Activated T-cell treated with anti-CD3 and anti-CD28 coated beads, Interleukin-2, amount 50 U/mL, for 72 hours (primary cell): Measurements from ENCODE around the gene GSTO1. TPM values are rescaled to one million over a fixed set of nuclear protein-coding genes. Genes with fewer than 3 reads are reported as not detected.
A peak's percentile ranks its signal among the peaks of the same experiment; 100 is the strongest.
"Not testable (repeated sequence)": the region's sequence is repeated elsewhere in the genome, so short reads cannot be mapped to it uniquely, and the experiment has no call there.

Experiments used
- ATAC-seq, 2 donors: fragments of 150-1000 bp; cut with Tn5 transposase; replicated peaks in 1 of 2; 2 replicates each; pipeline ENCODE4 v1.10.0; 2021; ENCODE audit warnings: moderate library complexity in 2 of 2, mild to moderate bottlenecking in 1 of 2
- DNase-seq, 2 donors: peaks; one replicate each; pipeline ENCODE4 v3.0.0; 2021 to 2022; ENCODE audit warnings: mixed read lengths in 1 of 2
- H3K27ac Mint-ChIP-seq: one replicate; pipeline ENCODE4 v1.8.0; 2022; ENCODE audit warnings: mild to moderate bottlenecking, moderate library complexity, mixed read lengths
- H3K27me3 Mint-ChIP-seq: one replicate; pipeline ENCODE4 v1.8.0; 2022; ENCODE audit warnings: low read depth, mixed read lengths
- H3K36me3 Mint-ChIP-seq, 2 donors: one replicate each; pipeline ENCODE4 v1.8.0; 2022; ENCODE audit warnings: mixed read lengths in 2 of 2, mild to moderate bottlenecking in 1 of 2; ENCODE audit not compliant: insufficient read depth in 2 of 2
- H3K4me1 Mint-ChIP-seq: one replicate; pipeline ENCODE4 v1.8.0; 2022; ENCODE audit warnings: low read depth, mixed read lengths
- H3K4me3 Mint-ChIP-seq, 2 donors: one replicate each; pipeline ENCODE4 v1.8.0; 2022; ENCODE audit warnings: mild to moderate bottlenecking in 2 of 2, mixed read lengths in 2 of 2, moderate library complexity in 2 of 2
- H3K9me3 Mint-ChIP-seq, 2 donors: one replicate each; pipeline ENCODE4 v1.8.0; 2022; ENCODE audit warnings: mixed read lengths in 2 of 2
- total RNA-seq, 2 donors: library from RNA; stranded (reverse); gene quantifications; one replicate each; pipeline ENCODE4 v1.2.3, GENCODE V29; 2022

Gene GSTO1
- total RNA-seq, 2 donors from 2014 or later: 113 to 117 TPM

GRCh38 chr10:104235801-104236200 lies 18.9 kb upstream of the GSTO1 start:
- Mint-ChIP-seq H3K9me3 (peaks cover 2 to 8% of the 10 kb centered on the region in 2 donors), H3K27me3 (peaks cover 34% of the 10 kb centered on the region), H3K27ac (no peak overlapping the region), H3K4me3 (no peak overlapping the region), H3K36me3 (peaks cover 5 to 7% of the 10 kb centered on the region in 2 donors), H3K4me1 (peaks cover 18% of the 10 kb centered on the region)
- ATAC-seq (no peak), DNase-seq (no peak)

- DNase-seq (no peak), ATAC-seq (no peak)
- H3K4me3 Mint-ChIP-seq: no peak overlapping the region
- peaks cover 2 to 3% of the 10 kb centered on the region in 2 donors for H3K36me3 Mint-ChIP-seq
- peaks cover 29% of the 10 kb centered on the region for H3K27me3 Mint-ChIP-seq
- no peak overlapping the region for H3K27ac Mint-ChIP-seq
- H3K4me1 Mint-ChIP-seq: no peaks in the 10 kb centered on the region
- peaks cover 2 to 7% of the 10 kb centered on the region in 2 donors for H3K9me3 Mint-ChIP-seq
Observed at GRCh38 chr10:104240078-104240477, 14.6 kb upstream of the GSTO1 start.

DNA sequence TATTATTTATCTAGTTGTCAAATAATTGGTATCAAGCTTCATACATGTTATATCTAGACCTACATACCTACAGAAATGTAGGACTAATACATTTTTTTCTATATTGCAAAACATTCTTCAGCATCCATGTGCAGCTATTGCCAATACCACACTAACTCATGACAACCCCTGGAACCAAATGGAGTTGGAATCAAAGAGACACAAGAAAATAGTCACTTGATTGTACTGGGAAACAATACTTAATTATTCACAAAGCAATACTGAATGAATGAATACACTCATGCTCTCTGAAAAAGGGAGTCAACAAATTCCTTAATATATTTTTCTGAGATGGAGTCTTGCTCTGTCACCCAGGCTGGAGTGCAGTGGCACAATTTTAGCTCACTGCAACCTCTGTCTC lies 12.1 kb upstream of the GSTO1 start:
- H3K4me1 Mint-ChIP-seq: peaks cover 13% of the 10 kb centered on the region
- no peak overlapping the region for H3K27ac Mint-ChIP-seq
- DNase-seq (no peak), ATAC-seq (no peak)
- no peak overlapping the region for H3K4me3 Mint-ChIP-seq
- H3K27me3 Mint-ChIP-seq: peaks cover 22% of the 10 kb centered on the region
- no peaks in the 10 kb centered on the region for H3K9me3 Mint-ChIP-seq
- H3K36me3 Mint-ChIP-seq: no peaks in the 10 kb centered on the region

DNA sequence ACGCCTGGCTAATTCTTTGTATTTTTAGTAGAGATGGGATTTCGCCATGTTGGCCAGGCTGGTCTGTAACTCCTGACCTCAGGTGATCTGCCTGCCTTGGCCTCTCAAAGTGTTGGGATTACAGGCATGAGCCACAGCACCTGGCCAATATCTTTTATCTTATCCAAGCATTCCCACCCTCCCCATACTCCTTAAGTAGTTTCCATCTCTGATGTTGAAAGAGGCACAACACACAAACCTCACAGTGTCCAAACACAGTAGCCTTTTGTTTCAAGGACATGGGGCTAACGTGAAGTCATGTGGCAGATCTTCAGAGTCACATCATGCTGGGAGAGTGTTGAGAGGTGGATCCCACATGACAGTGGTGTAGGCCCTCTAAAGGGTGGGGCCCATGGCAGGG lies 11.7 kb upstream of the GSTO1 start:
- not testable (repeated sequence) for H3K36me3 Mint-ChIP-seq, ATAC-seq, H3K9me3 Mint-ChIP-seq, H3K27ac Mint-ChIP-seq, H3K4me3 Mint-ChIP-seq, DNase-seq
- Mint-ChIP-seq H3K27me3 (peaks cover 18% of the 10 kb centered on the region), H3K4me1 (peaks cover 17% of the 10 kb centered on the region)

GRCh38 chr10:104243512-104243911 lies 11.2 kb upstream of the GSTO1 start:
- Mint-ChIP-seq H3K27me3 (peaks cover 16% of the 10 kb centered on the region), H3K9me3 (no peaks in the 10 kb centered on the region), H3K27ac (no peak overlapping the region), H3K4me1 (peaks cover 17% of the 10 kb centered on the region), H3K36me3 (no peaks in the 10 kb centered on the region), H3K4me3 (no peak overlapping the region)
- ATAC-seq (no peak), DNase-seq (no peak)

DNA sequence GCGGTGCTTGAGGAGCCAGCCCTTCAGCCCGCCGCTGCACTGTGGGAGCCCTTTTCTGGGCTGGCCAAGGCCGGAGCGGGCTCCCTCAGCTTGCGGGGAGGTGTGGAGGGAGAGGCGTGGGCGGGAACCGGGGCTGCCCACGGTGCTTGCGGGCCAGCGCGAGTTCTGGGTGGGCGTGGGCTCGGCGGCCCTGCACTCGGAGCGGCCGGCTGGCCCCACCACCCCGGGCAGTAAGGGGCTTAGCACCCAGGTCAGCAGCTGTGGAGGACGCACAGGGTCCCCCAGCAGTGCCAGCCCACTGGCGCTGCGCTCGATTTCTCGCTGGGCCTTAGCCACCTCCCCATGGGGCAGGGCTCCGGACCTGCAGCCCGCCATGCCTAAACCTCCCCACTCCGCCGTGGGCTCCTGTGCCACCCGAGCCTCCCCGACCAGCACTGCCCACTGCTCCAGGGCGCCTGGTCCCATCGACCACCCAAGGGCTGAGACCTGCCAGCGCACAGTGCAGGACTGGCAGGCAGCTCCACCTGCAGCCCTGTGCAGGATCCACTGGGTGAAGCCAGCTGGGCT lies 9.5 kb upstream of the GSTO1 start:
- Mint-ChIP-seq H3K4me3 (no peak overlapping the region), H3K4me1 (peaks cover 17% of the 10 kb centered on the region), H3K27ac (no peak overlapping the region), H3K36me3 (no peaks in the 10 kb centered on the region), H3K9me3 (peaks cover 1 to 3% of the 10 kb centered on the region in 2 donors), H3K27me3 (peaks cover 25% of the 10 kb centered on the region)
- ATAC-seq (no peak), DNase-seq (no peak)

- Mint-ChIP-seq H3K4me3 (peak overlapping the region; percentile 12 to 35), H3K4me1 (peaks cover 17% of the 10 kb centered on the region), H3K9me3 (peaks cover 1 to 3% of the 10 kb centered on the region in 2 donors), H3K27ac (peak overlapping the region; percentile 15), H3K36me3 (no peaks in the 10 kb centered on the region), H3K27me3 (peaks cover 31% of the 10 kb centered on the region)
- DNase-seq: peak; percentile 18 to 31
- ATAC-seq: peak; percentile 91 to 93
Observed at GRCh38 chr10:104246976-104247375, 7.7 kb upstream of the GSTO1 start.

DNA sequence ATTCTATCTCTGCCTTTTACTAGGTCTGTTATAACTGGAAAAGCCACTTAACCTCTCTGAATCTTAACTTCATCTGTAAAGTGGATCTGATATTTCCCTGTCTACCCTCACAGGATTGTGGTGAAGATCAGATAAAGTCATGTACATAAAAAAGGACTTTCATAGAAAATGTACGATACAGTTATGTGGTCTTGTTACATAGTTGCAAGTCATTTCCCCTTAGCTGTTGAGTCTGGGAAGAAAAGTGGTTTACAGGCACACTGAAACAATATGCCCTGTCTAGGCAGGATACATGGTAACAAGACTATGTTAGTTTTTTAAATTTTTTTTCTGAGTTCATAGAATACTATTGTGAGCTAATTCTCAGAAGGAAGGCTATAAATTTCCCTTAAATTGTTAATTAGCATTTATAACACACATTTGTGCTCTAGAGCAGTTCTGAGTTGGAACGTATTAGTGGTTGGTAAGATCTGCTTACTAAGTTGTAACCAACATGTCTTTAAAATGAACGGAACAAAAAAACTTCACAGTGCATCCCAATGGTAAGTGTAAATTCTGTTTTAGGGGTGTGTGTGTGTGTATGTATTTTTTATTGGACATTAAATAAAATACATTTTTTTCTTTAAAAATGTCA lies 7.1 kb upstream of the GSTO1 start:
- Mint-ChIP-seq H3K27me3 (peaks cover 31% of the 10 kb centered on the region), H3K36me3 (no peaks in the 10 kb centered on the region), H3K4me3 (peak overlapping the region; percentile 12 to 35), H3K9me3 (peaks cover 1 to 3% of the 10 kb centered on the region in 2 donors), H3K4me1 (peaks cover 20% of the 10 kb centered on the region), H3K27ac (peak overlapping the region; percentile 15)
- peak; percentile 49 to 54 for ATAC-seq
- DNase-seq: no peak

DNA sequence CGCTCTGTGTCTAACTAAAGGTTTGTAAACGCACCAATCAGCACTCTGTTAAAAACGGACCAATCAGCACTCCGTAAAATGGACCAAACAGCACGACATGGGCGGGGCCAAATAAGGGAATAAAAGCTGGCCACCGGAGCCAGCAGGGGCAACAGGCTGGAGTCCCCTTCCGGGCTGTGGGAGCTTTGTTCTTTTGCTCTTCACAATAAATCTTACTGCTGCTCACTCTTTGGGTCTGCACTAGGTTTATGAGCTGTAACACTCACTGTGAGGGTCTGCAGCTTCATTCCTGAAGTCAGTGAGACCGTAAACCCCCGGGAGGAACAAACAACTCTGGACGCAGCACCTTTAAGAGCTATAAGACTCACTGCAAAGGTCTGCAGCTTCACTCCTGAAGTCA lies 5.8 kb upstream of the GSTO1 start:
- H3K4me1 Mint-ChIP-seq: peaks cover 33% of the 10 kb centered on the region
- H3K27ac Mint-ChIP-seq, H3K4me3 Mint-ChIP-seq, ATAC-seq, DNase-seq, H3K9me3 Mint-ChIP-seq, H3K36me3 Mint-ChIP-seq: not testable (repeated sequence)
- peaks cover 26% of the 10 kb centered on the region for H3K27me3 Mint-ChIP-seq

DNA sequence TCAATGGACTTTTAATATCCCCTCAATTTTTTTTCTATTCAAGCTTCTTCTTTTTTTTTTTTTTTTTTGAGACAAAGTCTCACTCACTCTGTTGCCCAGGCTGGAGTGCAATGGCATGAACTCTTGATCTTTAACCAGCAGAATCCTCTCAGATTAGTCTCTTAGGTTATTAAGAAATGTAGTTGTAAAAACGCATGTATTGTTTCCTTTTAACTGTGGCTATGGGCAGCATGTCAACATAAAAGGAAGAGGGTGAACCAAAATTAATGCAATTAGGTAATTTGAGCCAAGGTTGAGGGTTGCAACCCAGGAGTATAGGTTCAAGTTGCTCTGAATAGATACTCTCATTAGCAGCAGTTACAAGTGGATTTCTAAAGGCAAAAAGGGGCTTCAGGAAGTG lies 4.3 kb upstream of the GSTO1 start:
- no peak for DNase-seq
- peaks cover 40% of the 10 kb centered on the region for H3K4me1 Mint-ChIP-seq
- peaks cover 3% of the 10 kb centered on the region in 2 donors for H3K36me3 Mint-ChIP-seq
- peak overlapping the region; percentile 36 for H3K27ac Mint-ChIP-seq
- H3K27me3 Mint-ChIP-seq: peaks cover 26% of the 10 kb centered on the region
- H3K9me3 Mint-ChIP-seq: peaks cover 1 to 3% of the 10 kb centered on the region in 2 donors
- no peak overlapping the region for H3K4me3 Mint-ChIP-seq
- ATAC-seq: no peak

GRCh38 chr10:104251443-104251842 lies 3.2 kb upstream of the GSTO1 start:
- Mint-ChIP-seq H3K9me3 (peaks cover 1 to 3% of the 10 kb centered on the region in 2 donors), H3K36me3 (peaks cover 6% of the 10 kb centered on the region in 2 donors), H3K4me1 (peaks cover 50% of the 10 kb centered on the region), H3K27me3 (peaks cover 26% of the 10 kb centered on the region), H3K27ac (no peak overlapping the region), H3K4me3 (no peak overlapping the region)
- no peak for ATAC-seq
- no peak for DNase-seq

GRCh38 chr10:104252368-104252767 lies 2.3 kb upstream of the GSTO1 start:
- ATAC-seq (no peak), DNase-seq (no peak)
- Mint-ChIP-seq H3K27ac (no peak overlapping the region), H3K36me3 (peaks cover 6 to 10% of the 10 kb centered on the region in 2 donors), H3K27me3 (peaks cover 26% of the 10 kb centered on the region), H3K9me3 (peaks cover 1 to 3% of the 10 kb centered on the region in 2 donors), H3K4me1 (peaks cover 50% of the 10 kb centered on the region), H3K4me3 (no peak overlapping the region)

DNA sequence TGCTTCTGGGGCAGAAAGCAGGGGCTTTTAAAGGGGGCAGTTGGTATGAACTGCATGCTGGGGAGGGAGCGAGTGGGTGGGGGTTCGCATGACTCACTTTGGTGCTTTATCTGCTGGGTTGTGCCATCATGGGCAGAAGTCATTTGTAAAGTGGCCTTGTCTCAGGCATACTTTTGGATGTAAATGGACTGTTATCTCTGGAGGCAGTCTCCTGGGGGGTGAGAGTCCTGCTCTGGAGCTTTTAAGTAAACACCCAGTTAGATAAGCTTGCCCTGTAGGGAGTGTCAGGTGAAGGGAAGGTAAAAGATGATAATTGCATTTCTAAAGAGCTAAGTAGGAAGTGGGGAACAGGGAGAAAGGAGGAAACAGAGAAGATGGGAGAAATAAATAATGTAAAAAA lies 1.6 kb upstream of the GSTO1 start:
- DNase-seq: peak in 1 of 2 donors; percentile 39
- peak overlapping the region; percentile 58 to 100 for H3K4me3 Mint-ChIP-seq

More for the DNA sequence above, 1.6 kb upstream of the GSTO1 start:
- ATAC-seq: peak in 1 of 2 donors; percentile 34
- Mint-ChIP-seq H3K27me3 (peaks cover 26% of the 10 kb centered on the region), H3K9me3 (peaks cover 1 to 3% of the 10 kb centered on the region in 2 donors), H3K27ac (peak overlapping the region; percentile 95), H3K36me3 (peaks cover 9 to 15% of the 10 kb centered on the region in 2 donors), H3K4me1 (peaks cover 48% of the 10 kb centered on the region)
